Measurements from ENCODE around the gene ITGB8. TPM values are rescaled to one million over a fixed set of nuclear protein-coding genes. Genes with fewer than 3 reads are reported as not detected.
A peak's percentile ranks its signal among the peaks of the same experiment; 100 is the strongest.
"Not testable (repeated sequence)": the region's sequence is repeated elsewhere in the genome, so short reads cannot be mapped to it uniquely, and the experiment has no call there.

The ITGB8 gene
- 2.2 and 5.1 TPM in 2 replicates for total RNA-seq

DNA sequence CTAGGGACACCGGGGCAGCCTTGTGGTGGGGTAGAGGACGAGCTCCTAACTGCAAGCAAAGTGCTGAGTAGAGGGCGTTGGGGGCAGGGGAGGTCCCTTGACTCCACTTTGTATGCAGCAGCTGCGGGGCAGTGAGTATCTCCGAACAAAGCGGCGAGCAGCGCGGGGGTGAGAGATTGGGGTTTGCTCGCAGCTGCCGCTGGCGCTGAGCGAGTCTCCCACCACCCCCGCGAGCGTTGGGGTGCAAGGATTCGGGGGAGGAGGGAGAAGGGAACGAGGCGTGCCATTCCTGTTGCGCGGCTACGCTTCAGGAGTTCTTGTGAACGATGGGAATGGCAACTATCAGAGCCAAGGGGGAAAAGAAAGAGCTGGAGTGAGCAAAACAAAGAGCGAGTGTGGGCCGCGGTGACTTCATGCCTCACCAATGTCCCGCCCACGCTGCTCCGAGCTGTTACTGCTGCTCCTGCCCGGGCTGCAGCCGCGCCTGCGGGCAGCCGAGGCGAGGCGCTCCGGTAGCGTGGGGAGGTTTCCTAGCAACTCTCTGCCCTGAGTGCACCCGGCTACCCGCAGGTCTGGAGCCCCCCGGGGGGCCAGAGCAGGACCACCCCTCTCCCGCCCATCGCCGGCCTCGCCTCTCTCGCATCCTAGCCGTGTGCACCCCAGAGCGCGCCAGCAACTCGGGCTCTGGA lies at the start of gene ITGB8:
TSS of gene ITGB8 (plus strand) at position 662 of the 689 bp plus-strand sequence. CDS start 907 bp downstream, outside the sequence.
- DNase-seq (ENCODE audit: low read depth in 2 of 2) = peak; percentile 48 to 90

DNA sequence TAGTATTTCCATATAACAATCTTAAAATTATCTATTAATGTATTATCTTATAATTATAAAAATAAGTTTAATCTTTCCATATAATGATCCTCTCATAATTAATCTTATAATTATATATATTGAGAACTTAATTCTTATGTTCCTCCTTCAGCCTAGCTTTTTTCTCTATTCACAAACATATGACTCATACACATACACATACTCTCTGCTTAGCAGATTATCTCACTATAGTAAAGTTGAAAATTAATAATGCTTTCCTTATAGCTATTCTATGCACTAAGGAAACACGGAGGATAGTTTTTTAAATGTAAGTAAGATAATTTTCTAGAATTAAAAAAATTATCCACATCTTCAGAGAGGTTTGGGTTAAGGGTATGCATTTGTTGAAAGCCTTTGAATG lies 47.7 kb upstream of the ITGB8 start:
- no peak for DNase-seq (ENCODE audit: low read depth in 2 of 2)

DNA sequence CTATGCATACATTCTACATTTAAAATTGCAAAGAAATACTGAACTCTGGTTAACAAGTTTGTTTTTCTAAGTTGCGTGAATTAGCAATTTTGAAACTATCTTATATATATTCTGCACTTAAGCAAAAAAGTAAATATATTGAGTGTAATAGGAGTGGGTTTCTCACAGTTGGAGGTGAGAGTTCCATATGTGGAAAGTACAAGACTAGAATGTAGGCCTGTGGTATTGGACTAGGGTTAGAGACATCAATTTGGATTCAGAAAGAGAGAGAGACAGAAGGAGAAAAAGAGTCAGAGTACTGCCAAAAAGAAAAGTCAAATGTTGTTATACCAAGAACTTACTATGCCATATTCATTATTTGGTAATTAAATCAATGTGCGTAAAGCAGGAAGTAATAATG lies 47.3 kb upstream of the ITGB8 start:
- DNase-seq (ENCODE audit: low read depth in 2 of 2) = no peak

DNA sequence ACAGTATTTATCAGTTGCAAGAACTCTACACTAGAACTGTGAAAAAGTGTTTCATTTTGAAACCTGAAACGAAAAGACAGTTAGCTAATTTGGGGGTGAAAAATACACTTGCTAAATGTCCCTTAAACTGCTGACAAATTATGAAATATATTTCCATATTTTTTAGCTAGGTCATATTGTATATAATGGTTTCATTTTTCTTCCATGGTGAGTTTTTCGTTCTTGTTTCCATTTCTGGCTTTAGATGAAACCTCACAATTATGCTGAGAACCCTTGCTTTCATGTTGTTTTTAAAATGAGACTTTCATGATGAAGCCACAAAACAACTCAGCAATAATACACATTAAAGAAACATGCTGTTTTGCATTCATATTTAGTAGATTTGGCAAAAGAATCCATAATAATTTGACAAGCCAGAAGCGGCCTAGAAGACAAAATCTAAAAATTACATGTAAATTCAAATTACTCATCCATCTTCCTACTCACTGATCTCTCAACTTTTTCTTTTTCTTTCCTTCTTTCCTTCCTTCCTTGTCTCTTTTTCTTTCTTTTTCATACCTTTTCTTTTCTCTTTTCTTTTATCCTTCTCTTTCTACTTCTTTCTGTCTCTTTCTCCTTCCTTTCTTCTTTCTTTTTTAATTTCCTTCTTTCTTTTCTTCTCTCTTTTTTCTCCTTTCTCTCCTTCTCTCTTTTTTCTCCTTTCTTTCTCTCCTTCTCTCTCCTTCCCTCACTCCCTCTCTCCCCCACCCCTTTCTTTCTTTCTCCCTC lies 46.5 kb upstream of the ITGB8 start:
- no peak for DNase-seq (ENCODE audit: low read depth in 2 of 2)

DNA sequence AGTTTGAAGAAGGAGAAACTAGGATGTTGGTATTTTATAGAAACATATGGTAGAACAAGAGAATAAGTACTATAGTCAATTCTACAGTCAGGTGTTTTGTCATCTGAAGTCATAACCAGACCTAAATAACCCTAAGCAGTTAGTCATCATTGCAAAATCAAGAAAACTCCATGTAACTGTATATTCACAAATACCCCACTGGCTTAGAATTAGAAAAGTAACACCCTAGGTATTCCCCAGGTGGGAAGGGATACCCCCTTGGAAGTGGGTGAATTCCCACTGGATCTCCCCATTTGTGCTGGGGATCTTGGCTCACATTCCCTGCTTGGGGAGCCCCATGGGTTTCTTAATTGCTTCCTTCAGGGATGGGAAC lies 45.9 kb upstream of the ITGB8 start:
- no peak for DNase-seq (ENCODE audit: low read depth in 2 of 2)

DNA sequence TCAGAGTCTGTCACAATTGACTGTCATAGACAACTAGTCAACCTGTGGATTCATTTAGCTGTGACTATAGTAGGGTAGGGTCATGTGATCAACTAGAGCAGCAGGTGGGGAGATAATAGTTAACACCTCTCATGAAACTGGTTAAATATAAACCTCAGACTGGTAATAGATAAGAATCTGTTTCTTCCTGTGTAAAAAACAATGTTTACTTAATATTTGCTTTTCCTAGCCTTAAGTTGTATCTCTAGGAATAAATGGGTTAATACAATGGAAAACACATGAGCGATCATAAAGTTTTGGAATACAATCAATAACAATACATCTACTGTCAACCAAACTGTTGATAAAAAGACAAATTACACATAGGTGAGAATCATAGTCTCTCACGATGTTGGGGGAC lies 43.4 kb upstream of the ITGB8 start:
- DNase-seq (ENCODE audit: low read depth in 2 of 2) = no peak

DNA sequence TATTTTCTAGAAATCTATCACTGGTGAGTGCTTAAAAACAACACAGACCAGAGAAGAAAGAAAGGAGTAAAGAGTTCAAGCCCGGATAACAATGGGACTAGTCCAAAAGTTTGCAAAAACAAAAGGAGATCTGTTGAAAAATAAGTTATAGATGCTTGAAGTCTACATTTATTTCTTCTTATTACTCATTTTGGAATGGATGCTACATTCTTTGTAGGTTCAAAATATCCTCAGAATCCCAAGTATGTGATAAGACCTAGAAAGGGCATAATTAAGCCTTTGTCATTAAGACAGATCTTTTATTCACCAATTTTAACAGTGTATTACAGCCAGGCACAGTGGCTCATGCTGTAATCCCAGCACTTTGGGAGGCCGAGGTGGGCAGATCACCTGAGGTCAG lies 42.7 kb upstream of the ITGB8 start:
- no peak for DNase-seq (ENCODE audit: low read depth in 2 of 2)

DNA sequence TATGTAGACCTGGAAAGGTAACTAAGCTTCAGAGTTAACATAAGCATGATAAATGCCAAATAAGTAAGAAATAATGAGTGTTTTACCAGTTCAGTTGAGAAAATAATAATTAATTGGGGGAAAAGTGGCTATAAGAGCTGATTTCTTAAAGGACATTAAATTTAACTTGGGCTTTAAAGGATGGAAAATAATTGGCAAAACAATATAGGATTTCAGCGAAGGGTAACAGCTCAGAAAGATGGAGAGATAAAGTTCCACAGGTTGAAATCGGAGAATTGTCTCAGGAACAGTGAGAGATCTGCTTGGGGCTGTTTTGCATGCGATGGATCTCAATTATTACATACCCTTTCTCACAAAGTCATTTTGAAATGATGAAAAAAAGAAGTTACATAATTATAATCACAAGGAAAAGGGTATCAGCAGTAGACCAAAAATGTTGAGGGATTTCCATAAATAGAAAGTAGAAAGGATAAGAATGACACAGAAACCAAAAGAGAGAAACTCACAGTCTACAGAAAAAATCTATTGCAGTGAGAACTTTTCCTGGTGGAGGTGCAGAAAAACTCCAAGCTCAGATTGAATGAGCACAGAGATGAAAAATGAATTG lies 40.1 kb upstream of the ITGB8 start:
- no peak for DNase-seq (ENCODE audit: low read depth in 2 of 2)

DNA sequence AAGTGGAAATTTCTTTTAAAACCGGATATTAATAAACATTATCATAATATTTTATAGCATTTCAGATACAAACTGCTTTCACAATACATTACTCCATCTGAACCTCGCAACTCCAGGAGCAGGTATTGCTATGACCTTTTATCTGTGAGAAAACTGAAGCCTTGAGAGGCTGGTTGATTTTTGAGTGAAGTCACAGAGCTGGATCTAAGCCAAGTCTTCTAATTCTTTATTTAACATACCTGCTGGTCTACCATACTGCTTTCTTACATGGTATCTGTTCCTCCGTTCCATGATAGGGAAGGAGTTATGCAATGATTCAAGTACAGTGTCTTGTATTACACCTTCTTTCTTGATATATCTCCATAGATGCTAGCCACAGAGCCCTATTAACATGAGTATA lies 37.4 kb upstream of the ITGB8 start:
- DNase-seq (ENCODE audit: low read depth in 2 of 2) = no peak

DNA sequence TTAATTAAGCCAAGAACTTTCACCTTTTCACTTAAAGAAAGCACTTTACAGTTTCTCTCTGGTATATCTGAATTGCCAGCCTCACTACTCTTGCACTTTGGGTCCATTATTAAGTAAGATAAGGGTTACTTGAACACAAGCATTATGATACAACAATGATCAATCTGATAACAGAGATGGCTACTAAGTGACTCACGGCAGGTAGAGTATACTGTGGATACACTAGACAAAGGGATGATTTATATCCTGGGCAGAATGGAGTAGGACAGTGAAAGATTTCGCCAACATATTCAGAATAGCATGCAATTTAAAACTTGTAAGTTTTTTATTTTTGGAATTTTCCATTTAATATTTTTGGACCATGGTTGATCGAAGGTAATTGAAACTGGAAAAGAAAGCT lies 34.3 kb upstream of the ITGB8 start:
- DNase-seq (ENCODE audit: low read depth in 2 of 2) = peak in 1 of 2 donors; percentile 43

DNA sequence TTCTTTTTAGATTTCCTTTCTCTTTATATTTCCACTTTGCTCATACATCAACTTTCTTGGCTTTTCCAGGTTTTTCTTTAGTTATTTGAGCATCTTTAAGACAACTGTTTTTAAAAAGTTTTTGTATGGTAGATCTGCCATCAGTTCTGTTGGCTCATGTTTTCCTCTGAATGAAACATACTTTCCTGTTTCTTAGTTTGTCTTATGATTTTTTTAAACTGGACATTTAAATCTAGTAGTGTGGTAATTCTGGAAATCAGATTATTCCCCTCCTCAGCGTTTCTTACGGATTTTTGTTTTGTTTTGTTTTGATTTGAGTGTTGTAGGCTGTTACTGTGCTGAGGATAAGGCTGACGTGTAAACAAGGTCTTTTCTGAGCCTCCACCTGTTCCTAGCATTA lies 33.8 kb upstream of the ITGB8 start:
- peak in 1 of 2 donors; percentile 5 for DNase-seq (ENCODE audit: low read depth in 2 of 2)

DNA sequence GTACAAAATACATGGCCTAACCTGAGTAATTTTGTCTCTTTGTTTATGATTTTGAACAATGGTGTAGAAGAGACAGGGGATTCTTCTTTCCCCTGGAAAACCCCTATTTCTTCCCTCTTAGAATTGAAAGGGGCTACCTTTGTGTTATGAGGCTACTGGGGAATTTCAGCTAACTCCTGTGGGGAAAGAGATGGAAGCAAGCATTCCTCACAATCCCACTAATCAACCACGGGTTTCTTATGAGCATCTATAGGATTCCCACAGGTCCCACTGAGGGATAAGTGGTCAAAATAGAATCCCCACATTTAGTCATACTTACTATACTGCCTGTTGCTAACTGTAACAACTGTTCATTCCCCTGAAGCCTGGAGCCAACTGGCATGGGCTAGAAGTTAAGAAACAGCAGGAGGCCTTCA lies 32.2 kb upstream of the ITGB8 start:
- DNase-seq (ENCODE audit: low read depth in 2 of 2) = no peak

DNA sequence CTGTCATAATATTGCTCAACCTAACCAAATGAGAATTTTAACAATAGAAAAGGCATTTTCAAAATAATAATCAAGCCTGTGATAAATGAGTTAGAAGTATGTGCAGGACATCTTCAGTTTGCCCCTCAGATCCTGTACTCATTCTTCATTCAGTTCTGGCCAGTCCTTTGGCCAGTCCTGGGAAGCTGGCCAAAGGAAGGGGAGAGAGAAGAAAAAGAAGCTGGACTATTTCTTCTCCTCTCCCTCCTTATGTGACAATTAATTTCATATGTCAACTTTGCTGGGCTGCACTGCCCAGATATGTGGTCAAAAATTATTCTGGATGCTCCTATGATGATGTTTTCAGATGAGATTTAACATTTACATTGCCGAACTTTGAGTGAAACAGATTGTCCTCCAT lies 31.6 kb upstream of the ITGB8 start:
- DNase-seq (ENCODE audit: low read depth in 2 of 2) = no peak

DNA sequence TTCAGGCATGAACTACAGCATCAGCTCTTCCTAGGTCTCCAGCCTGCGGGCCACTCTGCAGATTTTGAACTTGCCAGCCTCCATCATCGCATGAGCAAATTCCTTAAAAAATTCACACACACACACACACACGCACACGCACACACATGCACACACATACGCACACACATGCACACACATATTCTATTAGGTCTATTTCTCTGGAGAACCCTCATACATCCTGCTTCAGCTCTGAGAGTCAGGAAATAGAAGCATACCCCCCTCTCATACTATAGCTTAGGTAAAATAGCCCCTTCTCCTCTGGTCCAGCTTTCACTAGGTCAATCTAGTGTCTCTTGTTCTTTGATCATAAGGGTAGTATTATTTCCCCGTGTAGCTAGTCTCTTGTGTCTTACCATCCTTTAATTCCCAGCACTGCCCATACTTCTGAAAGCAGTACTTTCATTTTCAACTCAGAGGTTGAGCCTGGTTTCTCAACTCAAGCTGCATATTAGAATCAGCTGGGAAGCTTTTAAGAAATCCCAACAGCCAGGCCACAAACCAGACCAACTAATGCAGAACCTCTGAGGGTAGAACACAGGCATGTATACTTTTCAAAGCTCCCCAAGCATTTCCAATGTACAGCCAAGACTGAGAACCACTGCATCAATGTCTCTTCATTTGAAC lies 30.9 kb upstream of the ITGB8 start:
- DNase-seq (ENCODE audit: low read depth in 2 of 2) = no peak

DNA sequence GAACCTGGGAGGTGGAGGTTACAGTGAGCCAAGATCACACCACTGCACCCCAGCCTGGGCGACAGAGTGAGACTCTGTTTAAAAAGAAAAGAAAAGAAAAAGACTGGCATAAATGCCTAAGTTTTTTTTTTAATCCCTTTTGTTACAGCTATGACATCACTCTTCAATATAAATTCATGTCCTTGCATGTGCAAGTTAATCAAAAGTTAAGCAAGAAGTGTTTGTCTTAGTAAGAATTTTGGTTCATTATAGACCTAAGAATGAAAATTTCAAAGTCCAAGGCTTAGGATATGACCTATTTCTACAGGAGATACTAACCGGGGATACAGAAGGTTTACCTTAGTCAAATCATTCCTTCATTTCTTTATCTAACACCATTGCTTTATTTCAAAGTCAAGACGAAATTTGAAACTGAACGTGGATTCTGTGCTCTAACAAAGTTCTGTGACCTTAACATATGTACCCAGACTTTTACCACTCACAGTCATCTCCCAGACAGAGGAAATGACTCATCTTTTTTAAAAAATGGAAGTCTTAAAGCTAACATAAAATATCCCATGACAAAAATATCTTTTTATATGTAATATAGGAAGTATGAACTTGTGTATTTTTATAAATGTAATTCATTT lies 29.3 kb upstream of the ITGB8 start:
- DNase-seq (ENCODE audit: low read depth in 2 of 2) = peak in 1 of 2 donors; percentile 74

DNA sequence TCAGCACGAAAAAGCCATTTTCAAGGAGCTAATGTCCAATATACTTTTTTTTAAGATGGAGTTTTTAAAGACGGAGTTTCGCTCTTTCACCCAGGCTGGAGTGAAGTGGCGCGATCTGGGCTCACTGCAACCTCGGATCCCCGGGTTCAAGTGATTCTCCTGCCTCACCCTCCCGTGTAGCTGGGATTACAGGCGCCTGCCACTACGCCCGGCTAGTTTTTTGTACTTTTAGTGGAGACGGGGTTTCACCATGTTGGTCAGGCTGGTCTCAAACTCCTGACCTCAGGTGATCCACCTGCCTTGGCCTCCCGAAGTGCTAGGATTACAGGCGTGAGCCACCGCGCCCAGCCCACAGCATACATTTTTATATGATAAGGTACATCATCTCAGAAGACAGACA lies 28.4 kb upstream of the ITGB8 start:
- DNase-seq (ENCODE audit: low read depth in 2 of 2) = not testable (repeated sequence)

DNA sequence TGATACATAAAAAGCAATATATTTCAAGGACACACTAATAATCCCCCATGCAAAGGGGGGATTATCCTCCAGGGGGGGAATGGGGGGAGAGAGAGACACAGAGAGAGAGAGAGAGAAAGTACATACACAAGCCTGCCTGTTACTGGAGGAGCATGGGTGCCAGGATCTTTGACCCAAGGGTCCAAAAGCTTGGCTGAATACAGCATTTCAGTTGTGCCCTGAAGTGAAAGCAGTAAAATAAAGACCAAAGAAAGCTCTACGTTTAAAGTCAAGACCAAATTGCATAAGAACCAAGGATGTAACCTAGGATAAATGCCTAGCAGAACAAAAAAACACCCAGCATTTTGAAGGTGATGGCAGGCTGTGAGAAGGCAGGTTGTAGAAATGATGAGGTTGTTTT lies 27.8 kb upstream of the ITGB8 start:
- no peak for DNase-seq (ENCODE audit: low read depth in 2 of 2)

DNA sequence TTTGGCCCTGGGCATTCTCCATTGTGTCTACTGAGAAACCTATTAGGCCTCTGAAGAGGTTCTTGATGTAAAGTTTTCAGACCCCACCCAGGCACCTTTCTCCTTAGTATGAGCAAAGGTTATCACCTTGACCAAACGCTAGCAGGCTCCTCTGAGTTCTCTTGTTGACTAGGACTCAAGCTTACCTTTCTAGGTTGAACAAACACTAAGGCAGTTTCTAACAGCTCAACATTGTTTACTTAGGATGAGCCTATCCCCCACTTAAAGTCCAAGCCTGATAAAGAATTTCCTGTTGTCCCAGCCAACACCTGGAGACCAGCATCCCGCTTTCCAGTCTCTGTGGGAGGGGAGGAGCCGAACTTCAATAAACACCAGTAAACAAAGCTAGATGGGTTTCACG lies 26.3 kb upstream of the ITGB8 start:
- DNase-seq (ENCODE audit: low read depth in 2 of 2) = no peak

DNA sequence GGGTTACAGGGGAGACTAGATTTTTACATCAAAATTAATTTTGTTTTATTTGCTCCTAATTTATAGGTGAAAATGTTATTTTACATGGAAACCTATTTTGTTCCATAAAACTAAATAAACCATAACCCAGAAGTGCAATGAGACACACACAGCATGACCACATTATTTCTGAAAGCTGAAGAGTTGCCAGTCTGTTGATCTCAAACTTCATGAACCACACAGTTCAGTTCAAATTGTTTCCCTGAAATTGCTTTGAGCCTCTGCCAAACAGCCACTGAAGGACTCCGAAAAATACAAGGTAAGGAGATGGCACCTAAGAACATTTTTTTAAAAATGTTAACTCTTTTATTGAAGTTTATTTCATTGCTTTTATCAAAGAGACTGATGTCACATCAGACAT lies 25.0 kb upstream of the ITGB8 start:
- DNase-seq (ENCODE audit: low read depth in 2 of 2) = no peak

DNA sequence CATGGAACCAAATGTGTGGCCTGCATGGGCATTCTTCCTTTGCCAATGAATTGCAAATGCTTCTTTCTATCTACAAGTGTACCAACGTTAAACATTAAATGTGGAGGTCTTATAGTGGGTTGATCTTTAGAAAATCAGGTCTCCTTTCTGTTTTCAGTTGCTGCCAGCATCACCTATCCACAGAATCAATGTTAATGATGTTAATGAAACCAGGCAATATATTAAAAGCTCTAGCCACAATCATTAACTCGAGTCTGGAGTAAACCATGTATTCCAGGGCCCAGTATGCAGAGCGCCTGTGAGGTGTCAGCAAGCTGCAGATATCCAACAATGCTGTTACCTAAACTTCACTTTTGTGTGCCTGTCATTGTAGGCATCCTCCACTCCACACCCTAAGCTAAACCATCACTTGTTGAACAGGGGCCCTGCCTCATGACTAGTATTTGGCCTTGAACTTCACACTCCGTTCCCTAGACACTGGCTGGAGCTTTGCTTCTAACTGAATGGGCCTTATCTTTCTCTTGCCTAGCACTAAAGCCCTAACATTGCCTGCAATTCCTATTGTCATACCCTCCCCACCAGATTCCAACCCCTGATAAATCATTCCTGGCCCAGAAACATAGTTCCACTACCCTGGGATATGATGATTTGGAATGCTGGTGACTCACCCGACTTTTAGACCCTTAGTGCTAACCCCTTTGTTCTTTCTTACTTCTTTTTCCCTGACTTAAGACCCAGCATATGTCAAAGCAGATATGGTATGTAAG lies 24.3 kb upstream of the ITGB8 start:
- DNase-seq (ENCODE audit: low read depth in 2 of 2) = peak in 1 of 2 donors; percentile 86

DNA sequence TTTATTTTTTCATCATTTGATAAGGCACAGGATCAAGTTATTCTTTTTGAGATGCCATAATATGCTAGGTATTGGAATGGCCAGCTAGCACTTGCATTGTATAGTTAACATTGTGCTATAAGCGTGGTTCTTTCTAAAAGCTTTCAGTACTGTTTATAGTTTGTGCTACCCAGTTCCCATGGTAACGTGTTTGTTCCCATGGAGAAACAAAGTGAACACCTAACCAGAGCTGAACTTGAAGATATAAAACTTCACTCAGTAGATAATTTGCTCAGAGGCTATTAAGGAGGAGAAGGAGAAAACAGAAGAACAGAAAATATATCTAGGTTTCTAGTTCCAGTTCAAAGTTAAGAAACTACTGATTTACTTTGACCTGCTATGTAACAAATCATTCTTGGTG lies 23.6 kb upstream of the ITGB8 start:
- DNase-seq (ENCODE audit: low read depth in 2 of 2) = peak in 1 of 2 donors; percentile 88

Data from dermis microvascular lymphatic vessel endothelial cell (primary cell).